RWPE2 (cell line): ENCODE measurements around the gene ZC3H6.

ENCODE experiments used
- ATAC-seq: fragments of 200-7000 bp; cut with Tn5 transposase; 3 replicates; pipeline ENCODE4 v1.9.1; 2021; ENCODE audit warnings: low read depth
- DNase-seq: peaks from one replicate; pipeline ENCODE4 v3.0.0-alpha.2; 2020; ENCODE audit warnings: low spot score
- H3K27ac ChIP-seq: fragments of 450-650 bp; 2 replicates; pipeline ENCODE4 v1.5.1; 2017; ENCODE audit warnings: mild to moderate bottlenecking; ENCODE audit not compliant: poor library complexity, severe bottlenecking
- H3K27me3 ChIP-seq: fragments of 250-450 bp; sonication (Bioruptor Pico); 2 replicates; pipeline ENCODE4 v1.5.1; 2021; ENCODE audit warnings: mild to moderate bottlenecking, moderate library complexity; ENCODE audit not compliant: insufficient read depth, poor library complexity, severe bottlenecking
- H3K36me3 ChIP-seq: fragments of 250-450 bp; sonication (Bioruptor Pico); 2 replicates; pipeline ENCODE4 v1.5.1; 2020; ENCODE audit warnings: low read depth, mild to moderate bottlenecking, moderate library complexity
- H3K4me1 ChIP-seq: fragments of 250-450 bp; sonication (Bioruptor Pico); 2 replicates; pipeline ENCODE4 v1.5.1; 2021; ENCODE audit warnings: mild to moderate bottlenecking, moderate library complexity; ENCODE audit not compliant: insufficient read depth, poor library complexity, severe bottlenecking
- H3K4me3 ChIP-seq: fragments of 250-450 bp; sonication (Bioruptor Pico); 2 replicates; pipeline ENCODE4 v1.5.1; 2021; ENCODE audit warnings: mild to moderate bottlenecking, moderate library complexity; ENCODE audit not compliant: severe bottlenecking
- H3K9me3 ChIP-seq: fragments of 250-450 bp; sonication (Bioruptor Pico); 2 replicates; pipeline ENCODE4 v1.5.1; 2021; ENCODE audit warnings: mild to moderate bottlenecking, moderate library complexity; ENCODE audit not compliant: severe bottlenecking
- TF ChIP-seq, protein P1 (sequence below): fragments of 450-650 bp; IDR thresholded peaks from one replicate; pipeline ENCODE4 v1.5.1; 2017; ENCODE audit warnings: mild to moderate bottlenecking, moderate library complexity; ENCODE audit not compliant: poor library complexity, severe bottlenecking

ZC3H6 gene

DNA sequence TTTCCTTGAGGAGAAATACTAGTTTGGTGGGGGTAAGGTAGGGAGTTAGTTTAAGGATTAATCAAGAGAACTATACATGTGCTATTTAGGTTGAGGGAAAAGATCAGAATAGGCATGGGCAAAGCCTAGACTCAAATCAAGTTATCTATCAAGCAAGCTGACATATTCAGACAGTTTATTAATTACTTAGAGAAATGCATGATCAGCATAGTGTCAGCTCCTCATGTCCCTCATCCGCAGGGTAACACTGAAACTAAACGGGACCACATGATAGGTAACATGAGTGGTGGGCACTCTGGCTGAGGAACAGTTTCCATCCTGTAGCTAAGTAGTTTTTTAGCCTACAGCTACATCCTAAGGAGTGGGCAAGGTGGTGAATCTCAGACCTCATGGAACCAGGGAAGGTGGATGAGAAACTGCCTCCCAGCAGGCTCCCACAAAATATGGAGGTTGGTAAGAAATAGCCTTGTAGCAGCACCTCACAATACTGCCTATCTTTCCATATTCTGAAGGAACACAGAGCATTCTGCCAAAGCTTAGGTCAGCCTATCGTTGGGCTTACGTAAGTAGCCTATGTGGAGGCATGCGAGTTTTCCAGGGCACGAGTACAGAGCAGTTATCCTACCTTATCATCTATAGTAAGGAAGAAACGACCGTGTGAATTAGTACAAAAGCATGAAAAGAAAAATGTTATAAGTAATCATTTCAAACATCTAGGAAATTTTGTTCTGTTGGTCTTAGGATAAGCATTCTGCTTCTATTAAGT is 18.4 kb downstream of the ZC3H6 start:
- H3K27ac ChIP-seq = no peak overlapping the region
- no peak overlapping the region for H3K4me3 ChIP-seq
- no peaks in the 10 kb centered on the region for H3K9me3 ChIP-seq
- TF ChIP-seq, protein P1, sequence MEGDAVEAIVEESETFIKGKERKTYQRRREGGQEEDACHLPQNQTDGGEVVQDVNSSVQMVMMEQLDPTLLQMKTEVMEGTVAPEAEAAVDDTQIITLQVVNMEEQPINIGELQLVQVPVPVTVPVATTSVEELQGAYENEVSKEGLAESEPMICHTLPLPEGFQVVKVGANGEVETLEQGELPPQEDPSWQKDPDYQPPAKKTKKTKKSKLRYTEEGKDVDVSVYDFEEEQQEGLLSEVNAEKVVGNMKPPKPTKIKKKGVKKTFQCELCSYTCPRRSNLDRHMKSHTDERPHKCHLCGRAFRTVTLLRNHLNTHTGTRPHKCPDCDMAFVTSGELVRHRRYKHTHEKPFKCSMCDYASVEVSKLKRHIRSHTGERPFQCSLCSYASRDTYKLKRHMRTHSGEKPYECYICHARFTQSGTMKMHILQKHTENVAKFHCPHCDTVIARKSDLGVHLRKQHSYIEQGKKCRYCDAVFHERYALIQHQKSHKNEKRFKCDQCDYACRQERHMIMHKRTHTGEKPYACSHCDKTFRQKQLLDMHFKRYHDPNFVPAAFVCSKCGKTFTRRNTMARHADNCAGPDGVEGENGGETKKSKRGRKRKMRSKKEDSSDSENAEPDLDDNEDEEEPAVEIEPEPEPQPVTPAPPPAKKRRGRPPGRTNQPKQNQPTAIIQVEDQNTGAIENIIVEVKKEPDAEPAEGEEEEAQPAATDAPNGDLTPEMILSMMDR = no peak
- H3K4me1 ChIP-seq = no peaks in the 10 kb centered on the region
- H3K36me3 ChIP-seq = no peaks in the 10 kb centered on the region
- H3K27me3 ChIP-seq = no peaks in the 10 kb centered on the region
- no peak for DNase-seq
- no peak for ATAC-seq

DNA sequence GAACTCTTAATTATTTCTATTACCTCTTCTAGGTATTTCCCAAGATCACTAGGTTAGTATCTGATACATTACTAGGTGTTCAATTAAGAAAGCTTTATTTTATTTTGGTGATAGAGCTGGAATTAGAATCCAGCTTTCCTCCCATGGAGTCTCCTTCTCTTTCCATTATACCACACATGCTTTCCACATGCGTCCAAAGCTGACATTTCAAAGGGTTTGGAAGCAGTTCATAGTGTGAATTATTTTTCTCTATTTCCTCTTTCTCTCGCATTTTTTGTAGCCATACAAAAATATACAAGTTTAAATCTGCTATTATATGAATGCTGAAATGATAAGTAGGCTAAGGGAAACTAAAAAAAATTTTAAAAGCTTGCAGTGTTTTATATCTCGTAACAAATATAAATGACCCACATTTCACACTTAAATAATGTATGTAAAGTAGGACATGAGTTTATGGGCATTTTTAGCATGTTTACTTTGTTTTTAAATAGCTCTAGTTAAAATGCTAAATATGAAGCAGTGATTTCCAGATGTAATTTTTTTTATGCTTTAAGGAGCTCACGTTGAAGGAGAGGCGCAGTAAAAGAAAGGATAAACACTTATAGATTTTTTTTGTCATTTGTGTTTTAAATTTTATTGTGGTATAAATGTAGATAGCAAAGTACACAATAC is 20.1 kb downstream of the ZC3H6 start:
- Histone ChIP-seq H3K4me1 (no peaks in the 10 kb centered on the region), H3K4me3 (no peak overlapping the region), H3K27ac (no peak overlapping the region), H3K27me3 (no peaks in the 10 kb centered on the region), H3K36me3 (no peaks in the 10 kb centered on the region), H3K9me3 (no peaks in the 10 kb centered on the region)
- DNase-seq (no peak), ATAC-seq (no peak)
- TF ChIP-seq, protein P1 = no peak

DNA sequence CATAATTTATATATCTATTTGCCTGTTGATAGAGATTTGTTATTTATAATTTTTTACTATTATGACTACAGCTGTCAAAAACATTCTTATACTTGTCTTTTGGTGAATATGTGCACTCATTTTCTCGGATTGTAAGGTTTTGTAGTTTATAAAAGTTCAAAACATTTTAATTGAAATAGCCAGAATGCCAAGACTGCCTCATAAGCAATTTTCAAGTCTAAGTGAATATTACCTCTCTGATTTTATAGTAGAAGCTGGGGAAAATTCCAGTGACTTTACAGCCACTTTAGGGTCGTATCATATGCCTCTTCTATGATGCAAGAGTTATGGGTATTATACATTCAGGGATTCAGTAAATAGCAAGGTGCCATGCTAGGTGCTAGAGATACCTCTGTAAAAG is 21.0 kb downstream of the ZC3H6 start:
- Histone ChIP-seq H3K4me1 (no peaks in the 10 kb centered on the region), H3K27ac (no peak overlapping the region), H3K4me3 (no peak overlapping the region), H3K9me3 (no peaks in the 10 kb centered on the region), H3K36me3 (no peaks in the 10 kb centered on the region), H3K27me3 (no peaks in the 10 kb centered on the region)
- TF ChIP-seq, protein P1 = no peak
- DNase-seq (no peak), ATAC-seq (no peak)

DNA sequence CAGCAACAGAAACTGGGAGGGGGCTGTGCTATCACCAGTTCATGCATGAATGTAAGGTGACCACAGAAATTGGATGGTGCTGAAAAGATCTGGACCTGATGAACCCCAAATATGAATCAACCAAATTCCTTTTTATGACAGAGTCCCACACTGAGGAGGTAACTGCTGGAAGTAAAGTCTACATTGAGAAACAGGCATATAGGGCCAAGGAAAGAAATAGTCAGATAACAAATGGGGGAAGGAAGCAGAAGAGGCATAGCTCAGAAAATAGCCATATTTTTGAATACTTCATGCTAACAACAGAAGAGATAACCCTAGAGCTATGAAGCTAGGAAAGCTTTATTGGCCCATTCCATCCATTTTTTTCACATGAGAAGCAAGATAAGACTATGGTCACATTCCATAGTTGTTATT is 25.8 kb downstream of the ZC3H6 start:
- no peaks in the 10 kb centered on the region for H3K4me1 ChIP-seq
- no peak for DNase-seq
- TF ChIP-seq, protein P1 = no peak
- ATAC-seq = no peak
- H3K27ac ChIP-seq = no peak overlapping the region
- no peaks in the 10 kb centered on the region for H3K9me3 ChIP-seq
- H3K27me3 ChIP-seq = no peaks in the 10 kb centered on the region
- H3K36me3 ChIP-seq = peaks cover 5% of the 10 kb centered on the region; the same call in 1 of the 2 replicates
- H3K4me3 ChIP-seq = no peak overlapping the region

DNA sequence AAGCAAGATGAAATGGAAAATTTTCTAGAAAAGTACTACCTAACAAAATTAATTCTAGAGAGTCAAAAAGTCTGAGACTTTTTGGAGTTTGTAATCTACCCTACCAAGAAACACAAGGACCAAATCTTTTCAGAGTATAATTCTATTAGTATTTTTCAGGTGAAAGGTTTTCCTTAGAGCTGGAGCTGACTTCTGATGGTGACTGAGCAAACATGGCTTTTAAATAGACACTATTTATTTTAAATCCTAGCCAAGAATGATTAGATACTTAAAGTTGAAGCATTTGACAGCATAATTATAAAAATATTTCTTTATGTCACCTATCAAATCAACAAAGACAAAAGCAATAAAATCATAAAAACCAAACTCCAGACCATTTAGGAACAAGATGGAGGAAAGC is 26.6 kb downstream of the ZC3H6 start:
- TF ChIP-seq, protein P1 = no peak
- ATAC-seq (no peak), DNase-seq (no peak)
- Histone ChIP-seq H3K9me3 (no peaks in the 10 kb centered on the region), H3K27me3 (no peaks in the 10 kb centered on the region), H3K4me3 (no peak overlapping the region), H3K4me1 (no peaks in the 10 kb centered on the region), H3K36me3 (peaks cover 5% of the 10 kb centered on the region; the same call in 1 of the 2 replicates), H3K27ac (no peak overlapping the region)
